ENCODE measurements around the gene ASPSCR1. TPM values are rescaled to one million over a fixed set of nuclear protein-coding genes. Genes with fewer than 3 reads are reported as not detected.
A peak's percentile ranks its signal among the peaks of the same experiment; 100 is the strongest.

The ASPSCR1 gene
- total and polyA plus RNA-seq, 2 of the 13 experiments (the other 11 are each of a cell fraction or from before 2014, with no cell fraction given): 274 to 314 TPM

DNA sequence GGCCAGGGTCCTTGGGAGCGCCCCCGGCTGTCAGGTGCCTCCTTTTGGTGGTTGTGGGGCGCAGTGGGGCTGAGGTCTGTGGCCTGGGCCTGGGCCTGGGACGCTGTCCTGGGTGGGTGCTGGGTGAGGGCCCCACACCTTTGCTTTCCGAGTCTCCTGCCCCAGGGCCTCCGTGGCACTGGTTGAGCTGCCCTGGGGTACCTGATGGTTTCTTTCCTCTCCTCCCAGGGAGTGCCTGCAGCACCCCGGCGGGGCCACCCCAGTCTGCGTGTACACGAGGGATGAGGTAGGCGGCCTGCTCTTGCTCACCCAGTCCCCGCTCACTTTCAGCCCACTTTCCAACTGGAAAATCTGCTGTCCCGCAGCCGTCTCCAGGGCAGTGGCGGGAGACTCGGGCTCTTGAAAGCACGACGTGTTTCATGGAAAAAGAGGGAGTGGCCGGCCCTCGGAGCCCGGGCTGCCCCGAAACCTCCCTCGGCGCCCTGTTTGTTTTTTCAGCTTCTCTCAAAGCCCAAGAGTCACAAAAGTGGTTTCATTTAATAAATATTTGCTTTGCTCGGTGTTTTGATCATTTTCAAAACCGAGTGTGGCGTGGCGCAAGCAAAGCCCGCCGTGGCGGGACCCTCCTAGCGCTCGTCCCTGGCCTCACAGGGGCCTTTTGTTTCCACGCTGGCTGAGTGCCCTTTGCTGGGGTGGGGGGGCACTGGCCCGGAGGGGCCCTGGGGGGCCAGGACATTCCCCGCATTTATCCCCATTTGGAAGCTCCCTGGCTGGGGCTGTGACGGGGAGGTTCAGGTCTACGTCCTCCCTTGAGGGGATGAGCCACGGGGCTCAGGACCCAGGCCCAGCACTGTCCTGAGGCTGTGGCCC, 17.4 kb downstream of the ASPSCR1 start (continued):
- TF ChIP-seq ZNF770 (CRISPR knock-in tag; IDR thresholded peaks at IDR 0.05): peak; percentile 42
- 0 out of 2 replicates have a peak, but pooled peaks have one; percentile 2 for TF ChIP-seq RFXANK (CRISPR knock-in tag; IDR thresholded peaks at IDR 0.05)
- no peak for TF ChIP-seq ZFP1 (CRISPR knock-in tag; IDR thresholded peaks at IDR 0.05)
- TF ChIP-seq, protein P1, sequence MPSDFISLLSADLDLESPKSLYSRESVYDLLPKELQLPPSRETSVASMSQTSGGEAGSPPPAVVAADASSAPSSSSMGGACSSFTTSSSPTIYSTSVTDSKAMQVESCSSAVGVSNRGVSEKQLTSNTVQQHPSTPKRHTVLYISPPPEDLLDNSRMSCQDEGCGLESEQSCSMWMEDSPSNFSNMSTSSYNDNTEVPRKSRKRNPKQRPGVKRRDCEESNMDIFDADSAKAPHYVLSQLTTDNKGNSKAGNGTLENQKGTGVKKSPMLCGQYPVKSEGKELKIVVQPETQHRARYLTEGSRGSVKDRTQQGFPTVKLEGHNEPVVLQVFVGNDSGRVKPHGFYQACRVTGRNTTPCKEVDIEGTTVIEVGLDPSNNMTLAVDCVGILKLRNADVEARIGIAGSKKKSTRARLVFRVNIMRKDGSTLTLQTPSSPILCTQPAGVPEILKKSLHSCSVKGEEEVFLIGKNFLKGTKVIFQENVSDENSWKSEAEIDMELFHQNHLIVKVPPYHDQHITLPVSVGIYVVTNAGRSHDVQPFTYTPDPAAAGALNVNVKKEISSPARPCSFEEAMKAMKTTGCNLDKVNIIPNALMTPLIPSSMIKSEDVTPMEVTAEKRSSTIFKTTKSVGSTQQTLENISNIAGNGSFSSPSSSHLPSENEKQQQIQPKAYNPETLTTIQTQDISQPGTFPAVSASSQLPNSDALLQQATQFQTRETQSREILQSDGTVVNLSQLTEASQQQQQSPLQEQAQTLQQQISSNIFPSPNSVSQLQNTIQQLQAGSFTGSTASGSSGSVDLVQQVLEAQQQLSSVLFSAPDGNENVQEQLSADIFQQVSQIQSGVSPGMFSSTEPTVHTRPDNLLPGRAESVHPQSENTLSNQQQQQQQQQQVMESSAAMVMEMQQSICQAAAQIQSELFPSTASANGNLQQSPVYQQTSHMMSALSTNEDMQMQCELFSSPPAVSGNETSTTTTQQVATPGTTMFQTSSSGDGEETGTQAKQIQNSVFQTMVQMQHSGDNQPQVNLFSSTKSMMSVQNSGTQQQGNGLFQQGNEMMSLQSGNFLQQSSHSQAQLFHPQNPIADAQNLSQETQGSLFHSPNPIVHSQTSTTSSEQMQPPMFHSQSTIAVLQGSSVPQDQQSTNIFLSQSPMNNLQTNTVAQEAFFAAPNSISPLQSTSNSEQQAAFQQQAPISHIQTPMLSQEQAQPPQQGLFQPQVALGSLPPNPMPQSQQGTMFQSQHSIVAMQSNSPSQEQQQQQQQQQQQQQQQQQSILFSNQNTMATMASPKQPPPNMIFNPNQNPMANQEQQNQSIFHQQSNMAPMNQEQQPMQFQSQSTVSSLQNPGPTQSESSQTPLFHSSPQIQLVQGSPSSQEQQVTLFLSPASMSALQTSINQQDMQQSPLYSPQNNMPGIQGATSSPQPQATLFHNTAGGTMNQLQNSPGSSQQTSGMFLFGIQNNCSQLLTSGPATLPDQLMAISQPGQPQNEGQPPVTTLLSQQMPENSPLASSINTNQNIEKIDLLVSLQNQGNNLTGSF (CRISPR knock-in tag; IDR thresholded peaks at IDR 0.05): peak; percentile 70; the same call in 1 of the 2 replicates
- TF ChIP-seq THAP11 (CRISPR knock-in tag; IDR thresholded peaks at IDR 0.05): peak; percentile 54; the same call in 1 of the 2 replicates
- TF ChIP-seq, protein P2, sequence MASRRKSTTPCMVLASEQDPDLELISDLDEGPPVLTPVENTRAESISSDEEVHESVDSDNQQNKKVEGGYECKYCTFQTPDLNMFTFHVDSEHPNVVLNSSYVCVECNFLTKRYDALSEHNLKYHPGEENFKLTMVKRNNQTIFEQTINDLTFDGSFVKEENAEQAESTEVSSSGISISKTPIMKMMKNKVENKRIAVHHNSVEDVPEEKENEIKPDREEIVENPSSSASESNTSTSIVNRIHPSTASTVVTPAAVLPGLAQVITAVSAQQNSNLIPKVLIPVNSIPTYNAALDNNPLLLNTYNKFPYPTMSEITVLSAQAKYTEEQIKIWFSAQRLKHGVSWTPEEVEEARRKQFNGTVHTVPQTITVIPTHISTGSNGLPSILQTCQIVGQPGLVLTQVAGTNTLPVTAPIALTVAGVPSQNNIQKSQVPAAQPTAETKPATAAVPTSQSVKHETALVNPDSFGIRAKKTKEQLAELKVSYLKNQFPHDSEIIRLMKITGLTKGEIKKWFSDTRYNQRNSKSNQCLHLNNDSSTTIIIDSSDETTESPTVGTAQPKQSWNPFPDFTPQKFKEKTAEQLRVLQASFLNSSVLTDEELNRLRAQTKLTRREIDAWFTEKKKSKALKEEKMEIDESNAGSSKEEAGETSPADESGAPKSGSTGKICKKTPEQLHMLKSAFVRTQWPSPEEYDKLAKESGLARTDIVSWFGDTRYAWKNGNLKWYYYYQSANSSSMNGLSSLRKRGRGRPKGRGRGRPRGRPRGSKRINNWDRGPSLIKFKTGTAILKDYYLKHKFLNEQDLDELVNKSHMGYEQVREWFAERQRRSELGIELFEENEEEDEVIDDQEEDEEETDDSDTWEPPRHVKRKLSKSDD (CRISPR knock-in tag; IDR thresholded peaks at IDR 0.05; ENCODE audit: low read depth): peak; percentile 67; the same call in 1 of the 2 replicates
- TF ChIP-seq MLX (CRISPR knock-in tag; IDR thresholded peaks at IDR 0.05): peak; percentile 62
- TF ChIP-seq ZNF44 (CRISPR knock-in tag; IDR thresholded peaks at IDR 0.05): no peak
- peak in 1 of 2 experiments; percentile 69; a peak in 1 of 4 replicates for TF ChIP-seq ATF4 (CRISPR knock-in tag; IDR thresholded peaks at IDR 0.05)
- 0 out of 2 replicates have a peak, but pooled peaks have one; percentile 1 for TF ChIP-seq IRX3 (CRISPR knock-in tag; IDR thresholded peaks at IDR 0.05; ENCODE audit: borderline replicate concordance, low read depth)
- TF ChIP-seq ZNF766 (CRISPR knock-in tag; IDR thresholded peaks at IDR 0.05; ENCODE audit: borderline replicate concordance): 0 out of 2 replicates have a peak, but pooled peaks have one; percentile 27
- TF ChIP-seq CCDC6 (CRISPR knock-in tag; IDR thresholded peaks at IDR 0.05): peak; percentile 47
- TF ChIP-seq, protein P3, sequence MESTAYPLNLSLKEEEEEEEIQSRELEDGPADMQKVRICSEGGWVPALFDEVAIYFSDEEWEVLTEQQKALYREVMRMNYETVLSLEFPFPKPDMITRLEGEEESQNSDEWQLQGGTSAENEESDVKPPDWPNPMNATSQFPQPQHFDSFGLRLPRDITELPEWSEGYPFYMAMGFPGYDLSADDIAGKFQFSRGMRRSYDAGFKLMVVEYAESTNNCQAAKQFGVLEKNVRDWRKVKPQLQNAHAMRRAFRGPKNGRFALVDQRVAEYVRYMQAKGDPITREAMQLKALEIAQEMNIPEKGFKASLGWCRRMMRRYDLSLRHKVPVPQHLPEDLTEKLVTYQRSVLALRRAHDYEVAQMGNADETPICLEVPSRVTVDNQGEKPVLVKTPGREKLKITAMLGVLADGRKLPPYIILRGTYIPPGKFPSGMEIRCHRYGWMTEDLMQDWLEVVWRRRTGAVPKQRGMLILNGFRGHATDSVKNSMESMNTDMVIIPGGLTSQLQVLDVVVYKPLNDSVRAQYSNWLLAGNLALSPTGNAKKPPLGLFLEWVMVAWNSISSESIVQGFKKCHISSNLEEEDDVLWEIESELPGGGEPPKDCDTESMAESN (CRISPR knock-in tag; conservative IDR thresholded peaks at IDR 0.05): no peak
